ENCODE data around the gene CDK2.

The CDK2 gene

GRCh38 chr12:55933169-55933798 is 33.3 kb upstream of the CDK2 start:
- no peak for DNase-seq (ENCODE audit: low spot score)
- no peak for TF ChIP-seq CTCF (IDR thresholded peaks at IDR 0.05; ENCODE audit: extremely low read depth, insufficient read depth, missing control alignments)
- in situ Hi-C loops (cut with MboI; ENCODE audit: low pct_unique_long_range_greater_than_20kb, low sequenced_read_pairs, unreplicated experiment), result no loop called here

GRCh38 chr12:55933799-55934742 is 32.6 kb upstream of the CDK2 start:
- no peak for DNase-seq (ENCODE audit: low spot score)
- in situ Hi-C loops (cut with MboI; ENCODE audit: low pct_unique_long_range_greater_than_20kb, low sequenced_read_pairs, unreplicated experiment), result no loop called here
- TF ChIP-seq CTCF (IDR thresholded peaks at IDR 0.05; ENCODE audit: extremely low read depth, insufficient read depth, missing control alignments), result no peak

- in situ Hi-C loops (cut with MboI; ENCODE audit: low pct_unique_long_range_greater_than_20kb, low sequenced_read_pairs, unreplicated experiment), result no loop called here
- DNase-seq (ENCODE audit: low spot score), result no peak
- TF ChIP-seq CTCF (IDR thresholded peaks at IDR 0.05; ENCODE audit: extremely low read depth, insufficient read depth, missing control alignments), result no peak
Observed at GRCh38 chr12:55934773-55935172, 31.9 kb upstream of the CDK2 start.

- TF ChIP-seq CTCF (IDR thresholded peaks at IDR 0.05; ENCODE audit: extremely low read depth, insufficient read depth, missing control alignments), result no peak
- no peak for DNase-seq (ENCODE audit: low spot score)
- in situ Hi-C loops (cut with MboI; ENCODE audit: low pct_unique_long_range_greater_than_20kb, low sequenced_read_pairs, unreplicated experiment), result no loop called here
Observed at GRCh38 chr12:55935738-55936151, 30.9 kb upstream of the CDK2 start.

GRCh38 chr12:55937981-55938380 is 28.6 kb upstream of the CDK2 start:
- in situ Hi-C loops (cut with MboI; ENCODE audit: low pct_unique_long_range_greater_than_20kb, low sequenced_read_pairs, unreplicated experiment), result no loop called here
- TF ChIP-seq CTCF (IDR thresholded peaks at IDR 0.05; ENCODE audit: extremely low read depth, insufficient read depth, missing control alignments), result no peak
- no peak for DNase-seq (ENCODE audit: low spot score)

- no peak for TF ChIP-seq CTCF (IDR thresholded peaks at IDR 0.05; ENCODE audit: extremely low read depth, insufficient read depth, missing control alignments)
- in situ Hi-C loops (cut with MboI; ENCODE audit: low pct_unique_long_range_greater_than_20kb, low sequenced_read_pairs, unreplicated experiment), result no loop called here
- DNase-seq (ENCODE audit: low spot score), result no peak
Observed at GRCh38 chr12:55938826-55939501, 27.7 kb upstream of the CDK2 start.

Measured in GM13977 (cell line).